Posterior cingulate gyrus (tissue), 11 donors: ENCODE data around the gene TMTC2.

Source experiments
- DNase-seq, 10 donors: peaks; one replicate each; pipeline versions ENCODE4 v3.0.0 to v3.0.0-alpha.2; 2020 to 2021; ENCODE audit warnings: mixed read lengths in 3 of 10
- intact Hi-C: fragments of 100-400 bp; cut with DNase I; formaldehyde crosslinking; loops from one replicate; pipeline ENCODE4 v1.15.1; 2023

The TMTC2 gene

DNA sequence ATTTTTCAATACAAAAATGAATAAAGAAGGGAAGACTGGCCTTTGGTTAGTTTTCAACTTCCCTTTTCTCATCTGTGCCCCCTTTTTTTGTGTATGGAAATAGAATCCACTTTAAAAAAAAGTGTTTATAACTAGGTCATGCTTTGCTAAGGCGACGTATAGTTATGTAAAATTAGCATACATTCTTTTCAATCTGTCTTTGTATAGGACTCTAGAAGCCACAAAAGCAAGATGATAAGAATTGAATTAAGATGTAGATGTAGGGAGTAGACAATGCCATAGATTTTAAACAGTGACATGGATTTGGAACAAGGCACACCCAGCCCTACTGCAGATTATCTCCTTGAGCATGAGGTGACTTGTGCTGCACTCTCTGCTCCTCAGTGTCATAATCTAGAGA, 354.3 kb downstream of the TMTC2 start:
- intact Hi-C loops = no loop called here
- DNase-seq = no peak

DNA sequence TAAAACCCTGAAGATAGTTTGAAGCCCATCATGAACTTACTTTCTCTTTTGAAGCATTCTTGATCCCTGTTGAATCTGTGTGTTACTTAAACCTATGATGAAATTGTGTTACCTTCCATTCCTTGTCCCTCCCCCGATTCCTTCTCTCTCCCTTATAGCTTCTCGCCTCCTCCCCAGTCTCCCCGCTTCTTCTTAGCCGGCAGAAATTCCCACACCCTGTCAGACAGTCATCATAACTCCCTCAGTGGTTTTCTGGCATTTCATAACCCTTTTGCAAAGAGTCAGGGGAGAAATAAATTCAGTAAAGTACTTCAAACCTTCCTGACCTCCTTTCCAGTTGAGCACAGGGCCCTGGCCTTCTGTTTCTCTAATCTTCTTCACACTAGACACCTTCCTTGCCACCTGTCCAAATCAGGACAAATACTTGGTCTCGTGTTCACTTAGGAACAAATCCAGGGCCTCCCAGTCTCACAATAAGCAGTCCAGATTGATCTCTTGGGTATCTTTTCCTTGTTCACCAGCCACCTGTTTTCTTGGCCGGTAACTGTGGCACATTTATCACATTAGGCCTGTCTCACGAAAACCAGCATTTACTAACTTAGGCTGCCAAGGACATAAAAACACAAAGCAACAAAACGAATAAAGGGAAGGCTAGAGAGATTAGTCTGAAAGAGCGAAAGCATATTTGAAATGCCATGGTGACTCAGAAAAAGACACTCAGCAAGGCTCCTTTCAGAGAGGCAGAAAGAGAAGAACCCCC, 355.9 kb downstream of the TMTC2 start:
- intact Hi-C loops = no loop called here
- no peak for DNase-seq

DNA sequence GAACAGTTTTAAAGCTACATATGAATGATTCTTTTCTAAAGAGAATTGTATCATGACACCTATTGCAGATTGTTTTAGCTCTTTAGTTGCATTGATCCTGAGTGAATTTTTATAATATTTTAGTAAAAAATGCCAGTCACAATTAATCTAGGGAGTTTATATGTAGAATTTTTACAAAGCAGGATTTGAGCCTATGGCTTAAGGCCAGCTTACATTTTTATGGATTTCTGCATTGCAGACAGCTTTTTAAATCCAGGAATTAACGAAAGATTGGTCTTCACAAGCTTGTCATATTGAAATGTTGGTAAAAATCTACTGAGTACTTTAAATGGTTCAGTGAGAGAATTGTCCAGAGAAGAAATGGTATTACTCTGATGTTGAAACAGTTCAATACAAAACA, 358.0 kb downstream of the TMTC2 start:
- intact Hi-C loops = no loop called here
- no peak for DNase-seq

- intact Hi-C loops = no loop called here
- DNase-seq = no peak
These were observed 359.3 kb downstream of the TMTC2 start for GRCh38 chr12:83046019-83046418.

GRCh38 chr12:83049306-83049705, 362.6 kb downstream of the TMTC2 start:
- no peak for DNase-seq
- intact Hi-C loops = no loop called here

- intact Hi-C loops = no loop called here
- DNase-seq = no peak
These were observed 366.3 kb downstream of the TMTC2 start for GRCh38 chr12:83052890-83053541.

DNA sequence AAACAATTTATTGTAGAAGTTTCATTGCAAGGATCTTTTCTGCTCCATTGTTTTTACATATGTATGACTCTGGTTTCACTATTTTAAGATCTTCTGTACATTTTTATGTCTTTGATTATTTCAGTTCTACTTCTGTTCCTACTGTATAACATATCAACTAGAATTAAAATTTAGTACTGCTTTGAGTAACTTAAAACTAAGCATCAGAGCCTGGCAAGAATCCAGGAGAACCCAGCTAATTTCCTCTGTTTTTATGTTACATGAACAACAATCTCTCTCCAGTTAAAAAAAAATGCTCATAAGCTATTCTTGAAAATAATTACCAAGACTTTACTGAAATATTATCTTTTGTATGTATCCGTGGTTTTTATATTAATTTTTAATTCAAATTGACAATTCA, 370.7 kb downstream of the TMTC2 start:
- no peak for DNase-seq
- intact Hi-C loops = no loop called here

GRCh38 chr12:83059107-83059506, 372.4 kb downstream of the TMTC2 start:
- DNase-seq = no peak
- intact Hi-C loops = no loop called here

DNA sequence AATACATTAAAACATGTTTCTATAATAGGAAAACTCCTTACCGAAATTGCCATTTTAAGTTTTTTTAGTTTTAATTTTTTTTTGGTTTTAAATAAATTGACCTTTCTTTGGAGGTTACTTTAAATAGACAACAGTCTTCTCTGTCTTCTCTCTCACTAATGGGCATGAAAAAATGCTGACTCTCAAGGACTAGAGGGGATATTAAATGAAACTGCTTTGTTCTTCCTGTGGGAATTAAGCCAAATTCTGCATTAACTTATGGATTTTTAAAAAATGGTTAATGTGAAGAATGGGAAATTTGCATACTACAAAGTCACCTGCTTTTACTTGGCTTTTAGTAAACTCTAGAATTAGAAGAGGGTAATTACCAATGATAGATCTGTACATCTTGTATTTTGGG, 378.9 kb downstream of the TMTC2 start:
- no peak for DNase-seq
- intact Hi-C loops = no loop called here

DNA sequence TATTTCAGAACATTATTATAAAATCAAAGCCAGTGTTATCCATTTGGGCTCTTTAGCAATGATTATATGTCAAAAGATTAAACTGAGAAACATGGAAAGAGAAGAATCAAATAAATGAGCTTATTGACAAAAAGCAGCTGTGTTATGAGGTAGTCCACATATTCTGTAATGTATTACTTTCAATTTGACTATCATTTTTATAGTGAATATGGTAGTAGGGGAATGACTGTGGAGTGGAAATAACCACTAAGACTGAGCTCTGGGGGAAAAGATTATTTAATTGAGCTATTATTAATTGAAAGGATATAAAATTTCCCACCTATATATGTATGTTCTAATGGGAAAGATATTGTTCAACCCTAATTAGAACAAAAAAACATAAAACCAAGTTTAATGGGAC, 381.3 kb downstream of the TMTC2 start:
- DNase-seq = no peak
- intact Hi-C loops = no loop called here

DNA sequence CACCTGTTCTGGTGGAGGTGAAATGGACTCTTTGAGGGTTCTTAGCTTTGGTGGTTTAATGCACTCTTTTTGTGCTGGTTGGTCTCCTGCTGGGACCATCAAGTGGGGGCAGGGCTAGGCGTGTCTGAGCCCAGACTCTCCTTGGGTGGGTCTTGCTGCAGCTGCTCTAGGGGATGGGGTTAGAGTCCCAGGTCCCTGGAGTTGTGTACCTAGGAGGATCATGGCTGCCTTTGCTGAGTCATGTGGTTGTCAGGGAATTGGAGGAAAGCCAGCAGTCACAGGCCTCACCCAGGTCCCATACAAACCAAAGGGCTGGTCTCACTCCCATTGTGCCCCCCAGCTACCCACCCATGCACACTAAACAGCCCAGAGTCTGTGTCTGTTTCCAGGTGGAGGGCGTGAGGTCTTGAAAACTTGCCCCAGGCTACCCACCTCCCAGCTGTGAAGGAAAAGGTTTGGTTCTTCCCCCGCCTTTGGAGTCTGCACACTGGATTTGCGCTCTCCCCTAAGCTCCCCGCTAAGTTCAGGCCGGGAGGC, 387.7 kb downstream of the TMTC2 start:
- peak in 1 of 10 donors; percentile 52 for DNase-seq
- intact Hi-C loops = no loop called here

- intact Hi-C loops = no loop called here
- DNase-seq = no peak
These were observed 388.8 kb downstream of the TMTC2 start for GRCh38 chr12:83075471-83075870.

- intact Hi-C loops = no loop called here
These were observed 390.3 kb downstream of the TMTC2 start for GRCh38 chr12:83077041-83077440.

DNA sequence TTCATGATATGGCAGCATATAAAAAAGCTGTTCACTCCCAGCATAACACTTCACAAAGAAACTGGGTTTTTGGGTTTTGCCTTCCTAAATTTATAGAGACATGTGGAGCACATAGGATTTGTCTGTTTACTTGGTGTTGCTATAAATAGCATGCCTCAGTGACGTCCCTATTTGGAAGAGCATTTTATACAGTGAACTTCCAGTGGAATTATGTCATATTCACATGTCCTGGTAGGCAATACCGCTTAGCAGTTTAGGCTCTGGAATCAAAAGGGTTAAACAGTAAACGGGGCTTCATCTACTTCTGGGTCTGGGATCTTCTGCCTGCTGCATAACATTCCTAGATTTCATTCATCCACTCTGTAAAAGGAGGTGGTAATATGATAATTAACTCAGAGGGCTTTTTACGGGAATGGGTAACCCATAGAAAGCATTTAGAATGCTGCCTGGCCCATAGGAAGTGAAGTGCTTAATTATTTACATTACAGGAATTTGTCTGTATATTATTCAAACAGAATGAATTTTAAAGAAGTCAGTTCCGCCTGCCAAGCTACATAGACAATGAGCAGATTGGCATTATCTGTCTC, 396.1 kb downstream of the TMTC2 start:
- no peak for DNase-seq

More at GRCh38 chr12:83077041-83077440, 390.3 kb downstream of the TMTC2 start:
- DNase-seq = peak in 1 of 10 donors; percentile 73

DNA sequence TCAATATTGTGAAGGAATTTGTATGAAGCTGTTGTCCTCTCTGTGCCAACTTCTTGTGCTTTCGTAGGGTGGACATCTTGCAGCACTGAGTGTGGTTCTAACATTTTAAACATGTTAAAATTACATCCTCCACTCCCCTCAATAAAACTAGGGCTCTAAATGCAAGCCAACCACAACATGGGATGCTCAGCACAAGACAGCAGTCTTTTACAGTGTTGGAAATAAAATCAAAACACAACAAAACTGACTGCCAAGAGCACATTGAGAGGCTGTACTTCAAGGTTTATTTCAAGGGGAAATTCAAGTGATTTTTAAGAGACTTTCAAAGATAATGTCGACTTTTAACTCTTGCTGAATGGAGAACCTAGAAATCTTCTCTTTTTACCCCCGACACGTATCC, 396.9 kb downstream of the TMTC2 start:
- intact Hi-C loops = no loop called here
- no peak for DNase-seq

More for the DNA sequence above, 396.1 kb downstream of the TMTC2 start:
- intact Hi-C loops = no loop called here

GRCh38 chr12:83084516-83085234, 398.0 kb downstream of the TMTC2 start:
- DNase-seq = no peak
- intact Hi-C loops = no loop called here

DNA sequence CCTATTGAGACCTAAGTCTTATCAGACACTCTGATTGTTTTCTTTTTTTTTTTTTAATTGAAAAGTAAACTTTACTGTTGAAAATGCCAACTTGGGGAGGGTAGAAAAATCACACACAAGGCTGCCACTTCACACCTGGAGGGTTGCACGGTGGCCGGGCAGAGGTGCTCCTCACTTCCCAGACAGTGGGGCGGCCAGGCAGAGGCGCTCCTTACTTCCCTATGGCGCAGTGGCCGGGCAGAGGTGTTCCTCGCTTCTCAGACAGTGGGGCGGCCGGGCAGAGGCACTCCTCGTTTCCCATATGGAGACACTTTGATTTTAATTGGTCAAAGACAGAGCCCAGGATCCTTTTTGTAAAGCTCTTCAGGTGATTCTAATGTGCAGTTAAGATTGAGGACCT, 399.3 kb downstream of the TMTC2 start:
- intact Hi-C loops = no loop called here

DNA sequence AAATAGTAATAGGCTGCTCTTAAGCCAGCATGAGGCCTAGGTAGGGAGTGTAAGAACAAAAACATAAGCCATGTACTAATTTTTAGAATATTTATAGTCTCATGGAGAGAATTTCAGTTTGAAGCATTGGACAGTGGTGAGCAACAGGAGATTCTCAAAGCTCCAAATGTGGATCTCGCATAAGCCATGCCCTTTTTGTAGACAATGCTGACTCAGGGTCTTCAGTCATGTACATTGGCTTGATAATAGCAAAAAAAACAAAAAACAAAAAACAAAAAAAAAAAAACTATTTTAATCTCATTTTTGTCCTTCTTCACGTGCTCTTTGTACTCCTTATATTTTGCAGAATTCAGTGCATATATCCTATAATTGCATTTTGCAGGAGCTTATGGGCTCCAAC, 402.9 kb downstream of the TMTC2 start:
- intact Hi-C loops = no loop called here
- no peak for DNase-seq

More for the DNA sequence above, 399.3 kb downstream of the TMTC2 start:
- peak in 2 of 10 donors; percentile 74 to 77 for DNase-seq

DNA sequence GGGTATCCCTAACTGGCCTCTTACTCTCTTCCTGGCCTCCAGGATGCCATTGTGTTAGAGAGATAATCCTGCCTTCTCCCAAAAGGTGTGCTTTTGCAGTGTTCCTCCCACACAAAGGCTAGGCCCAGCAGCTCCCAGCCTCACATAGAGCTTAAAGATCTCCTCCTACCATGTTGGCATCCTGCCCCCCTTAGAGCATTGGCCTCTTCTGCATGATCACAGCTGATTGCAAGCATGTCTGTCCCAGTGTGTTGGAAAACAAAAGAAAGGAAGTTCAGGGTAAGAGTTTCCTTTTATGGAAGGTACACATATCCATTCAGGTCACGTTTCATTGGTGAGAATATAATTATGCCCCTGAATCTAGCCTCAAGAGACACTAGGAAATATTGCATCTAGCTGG, 405.4 kb downstream of the TMTC2 start:
- intact Hi-C loops = no loop called here

GRCh38 chr12:83092606-83093005, 405.9 kb downstream of the TMTC2 start:
- intact Hi-C loops = no loop called here
- DNase-seq = no peak

More for the DNA sequence above, 405.4 kb downstream of the TMTC2 start:
- DNase-seq = peak in 3 of 10 donors; percentile 21 to 43 (median 37)

- DNase-seq = no peak
- intact Hi-C loops = no loop called here
These were observed 406.7 kb downstream of the TMTC2 start for GRCh38 chr12:83093426-83093825.
